HG03097 (cell line): ENCODE data around the gene SLC8A2.

Experiments used
- ATAC-seq: cut with Tn5 transposase; IDR thresholded peaks from one replicate; pipeline ENCODE4 v1.9.1; 2021; ENCODE audit not compliant: unreplicated experiment, low FRiP score

The SLC8A2 gene, protein sequence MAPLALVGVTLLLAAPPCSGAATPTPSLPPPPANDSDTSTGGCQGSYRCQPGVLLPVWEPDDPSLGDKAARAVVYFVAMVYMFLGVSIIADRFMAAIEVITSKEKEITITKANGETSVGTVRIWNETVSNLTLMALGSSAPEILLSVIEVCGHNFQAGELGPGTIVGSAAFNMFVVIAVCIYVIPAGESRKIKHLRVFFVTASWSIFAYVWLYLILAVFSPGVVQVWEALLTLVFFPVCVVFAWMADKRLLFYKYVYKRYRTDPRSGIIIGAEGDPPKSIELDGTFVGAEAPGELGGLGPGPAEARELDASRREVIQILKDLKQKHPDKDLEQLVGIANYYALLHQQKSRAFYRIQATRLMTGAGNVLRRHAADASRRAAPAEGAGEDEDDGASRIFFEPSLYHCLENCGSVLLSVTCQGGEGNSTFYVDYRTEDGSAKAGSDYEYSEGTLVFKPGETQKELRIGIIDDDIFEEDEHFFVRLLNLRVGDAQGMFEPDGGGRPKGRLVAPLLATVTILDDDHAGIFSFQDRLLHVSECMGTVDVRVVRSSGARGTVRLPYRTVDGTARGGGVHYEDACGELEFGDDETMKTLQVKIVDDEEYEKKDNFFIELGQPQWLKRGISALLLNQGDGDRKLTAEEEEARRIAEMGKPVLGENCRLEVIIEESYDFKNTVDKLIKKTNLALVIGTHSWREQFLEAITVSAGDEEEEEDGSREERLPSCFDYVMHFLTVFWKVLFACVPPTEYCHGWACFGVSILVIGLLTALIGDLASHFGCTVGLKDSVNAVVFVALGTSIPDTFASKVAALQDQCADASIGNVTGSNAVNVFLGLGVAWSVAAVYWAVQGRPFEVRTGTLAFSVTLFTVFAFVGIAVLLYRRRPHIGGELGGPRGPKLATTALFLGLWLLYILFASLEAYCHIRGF

DNA sequence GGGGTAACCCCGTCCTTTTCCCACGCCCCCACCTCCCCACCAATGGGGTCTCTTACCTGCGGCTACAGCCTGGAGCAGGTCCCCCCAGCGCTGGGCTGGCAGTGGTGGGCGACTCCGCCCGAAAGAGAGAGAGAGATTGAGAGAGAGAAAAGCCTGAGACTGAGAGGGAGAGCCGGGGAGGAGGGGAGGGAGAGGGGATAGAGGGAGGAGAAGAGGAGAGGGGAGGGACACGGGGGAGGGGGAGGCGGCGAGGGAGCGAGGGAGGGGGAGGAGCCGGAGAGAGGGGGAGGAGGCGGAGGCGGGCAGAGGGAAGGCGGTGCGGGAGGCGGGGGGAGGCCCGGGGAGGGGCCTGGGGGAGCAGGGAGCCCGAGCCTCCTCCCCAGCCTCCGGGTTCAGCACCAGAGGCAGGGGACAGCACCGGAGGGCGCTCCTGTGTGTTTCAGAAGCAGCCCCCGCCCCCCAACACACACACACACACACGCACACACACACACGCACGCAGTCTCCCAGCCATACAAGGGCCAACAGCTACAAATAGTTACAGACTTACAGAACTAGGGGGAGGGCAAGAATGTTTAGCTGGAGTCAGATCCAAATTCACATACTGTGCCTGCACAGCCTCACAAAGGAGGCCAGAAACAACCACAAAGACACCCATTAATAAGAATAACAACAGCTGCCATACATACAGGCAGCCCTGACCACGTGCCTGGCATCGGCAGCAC lies at the start of gene SLC8A2:
TSS of gene SLC8A2 (minus strand) at position 161 of the 725 bp plus-strand sequence. CDS start 5,490 bp downstream, outside the sequence.
- ATAC-seq: no peak

DNA sequence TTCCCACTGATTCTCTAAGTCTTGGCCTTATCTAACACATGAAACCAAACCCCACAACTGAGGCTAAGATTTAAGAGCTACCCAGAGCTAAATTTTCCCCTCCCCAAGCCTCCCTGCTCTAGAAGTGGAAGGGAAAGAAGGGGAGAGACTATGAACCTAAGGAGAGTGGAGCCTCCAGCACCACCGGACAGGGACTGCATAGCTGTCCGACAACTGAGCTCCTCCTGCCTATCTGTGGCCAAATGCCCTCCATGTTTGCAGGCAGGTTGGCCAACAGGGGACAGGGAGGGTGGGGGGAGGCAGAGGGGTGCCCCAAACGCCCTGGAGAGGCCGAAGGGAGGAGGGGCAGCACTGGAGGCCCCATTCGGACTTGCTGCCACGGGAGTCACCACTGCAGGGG lies 49.1 kb upstream of the SLC8A2 start:
- no peak for ATAC-seq

DNA sequence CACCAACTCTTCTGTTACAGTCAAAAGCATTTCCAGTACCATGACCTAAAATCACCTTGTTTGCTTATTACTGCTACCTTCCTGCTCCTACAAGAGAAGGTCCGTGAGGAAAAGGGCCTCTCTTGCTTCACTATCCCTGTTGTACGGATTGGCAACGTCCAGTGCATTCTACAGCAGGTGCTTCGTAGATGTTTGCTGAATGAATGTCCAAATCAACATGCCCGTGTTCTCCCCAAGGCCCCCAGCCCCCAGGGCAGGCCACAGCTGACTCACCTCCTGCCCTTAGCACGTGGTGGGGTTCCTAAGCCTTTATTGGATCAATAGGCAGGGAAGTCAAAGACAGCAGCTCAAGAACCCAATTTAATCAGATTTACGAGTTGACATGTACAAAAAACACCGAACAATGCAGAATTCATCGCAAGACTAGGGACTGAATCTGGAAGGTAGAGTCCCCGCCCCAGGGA lies 48.7 kb upstream of the SLC8A2 start:
- ATAC-seq: no peak

DNA sequence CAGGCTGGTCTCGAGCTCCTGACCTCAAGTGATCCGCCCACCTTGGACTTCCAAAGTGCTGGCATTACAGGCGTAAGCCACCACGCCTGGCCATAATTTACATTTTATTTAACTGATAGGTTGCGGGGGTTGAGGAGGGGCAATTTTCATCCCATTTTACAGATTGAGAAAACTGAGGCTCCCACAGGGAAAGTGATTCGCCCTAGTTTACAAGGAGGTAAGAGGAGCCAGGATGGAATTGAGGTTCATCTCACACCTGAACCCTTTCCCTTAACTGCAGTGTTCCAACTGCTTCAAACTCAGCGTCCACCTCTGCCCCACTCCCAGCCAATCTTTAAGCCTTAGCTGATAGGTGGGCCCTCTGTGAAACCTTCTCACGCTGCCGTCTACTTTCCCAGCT lies 47.2 kb upstream of the SLC8A2 start:
- no peak for ATAC-seq

DNA sequence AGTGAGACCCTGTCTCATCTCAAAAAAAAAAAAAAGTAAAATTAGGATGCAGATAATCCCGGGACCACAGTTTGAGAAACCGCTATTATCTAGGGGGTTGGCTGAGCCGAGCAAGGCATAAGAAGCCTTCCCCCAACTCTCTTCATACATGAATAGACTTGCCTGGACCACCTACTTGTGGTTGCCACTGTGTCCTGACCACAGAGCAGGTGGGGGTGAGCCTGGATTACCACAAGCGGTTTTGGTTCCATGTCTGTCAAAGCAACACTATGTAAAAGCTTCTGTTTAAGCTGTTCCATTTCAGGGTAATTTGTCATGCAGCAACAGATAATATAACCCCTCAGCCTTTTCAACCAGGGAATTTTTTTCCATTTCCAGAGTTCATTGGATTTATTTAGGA lies 46.4 kb upstream of the SLC8A2 start:
- ATAC-seq: no peak

DNA sequence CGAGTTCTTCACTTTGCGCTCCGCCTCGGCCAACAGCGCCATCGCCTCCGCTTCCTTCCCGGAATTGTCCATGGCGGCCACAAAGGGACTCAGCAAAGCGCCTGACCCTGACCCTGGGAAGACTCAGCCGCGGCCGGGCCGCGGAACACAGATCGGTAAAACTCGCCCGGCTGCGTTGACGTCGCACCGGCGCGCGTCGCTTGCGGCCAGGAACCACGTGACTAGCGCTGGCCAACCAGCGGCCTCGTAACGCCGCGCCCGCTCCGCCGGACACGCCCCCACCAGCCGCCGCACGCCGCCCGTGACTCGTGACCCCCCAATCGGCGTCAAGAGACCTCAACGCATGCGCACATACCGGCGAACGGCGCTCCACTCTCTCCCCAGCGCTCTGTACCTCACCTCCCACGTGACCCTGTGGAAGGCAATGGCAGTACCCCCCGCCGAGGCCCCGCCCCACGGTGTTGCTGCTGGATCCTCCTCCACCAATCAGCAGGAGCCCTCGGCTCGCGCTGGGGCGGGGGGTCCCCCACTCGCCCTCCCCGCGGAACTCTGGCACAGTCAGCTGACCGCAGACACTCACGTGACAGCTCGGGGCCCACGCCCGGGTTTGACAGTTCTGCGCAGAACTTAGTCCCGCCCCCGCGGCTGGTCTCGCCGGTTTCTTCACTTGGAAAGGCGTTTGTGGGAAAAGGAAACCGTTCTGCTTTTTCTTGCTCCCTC lies 43.3 kb upstream of the SLC8A2 start, which contains the start of gene NAPA:
TSS of gene NAPA (minus strand) at position 195 of the 720 bp plus-strand sequence. CDS start at position 72, 123 bp downstream.
- ATAC-seq: peak; percentile 80

DNA sequence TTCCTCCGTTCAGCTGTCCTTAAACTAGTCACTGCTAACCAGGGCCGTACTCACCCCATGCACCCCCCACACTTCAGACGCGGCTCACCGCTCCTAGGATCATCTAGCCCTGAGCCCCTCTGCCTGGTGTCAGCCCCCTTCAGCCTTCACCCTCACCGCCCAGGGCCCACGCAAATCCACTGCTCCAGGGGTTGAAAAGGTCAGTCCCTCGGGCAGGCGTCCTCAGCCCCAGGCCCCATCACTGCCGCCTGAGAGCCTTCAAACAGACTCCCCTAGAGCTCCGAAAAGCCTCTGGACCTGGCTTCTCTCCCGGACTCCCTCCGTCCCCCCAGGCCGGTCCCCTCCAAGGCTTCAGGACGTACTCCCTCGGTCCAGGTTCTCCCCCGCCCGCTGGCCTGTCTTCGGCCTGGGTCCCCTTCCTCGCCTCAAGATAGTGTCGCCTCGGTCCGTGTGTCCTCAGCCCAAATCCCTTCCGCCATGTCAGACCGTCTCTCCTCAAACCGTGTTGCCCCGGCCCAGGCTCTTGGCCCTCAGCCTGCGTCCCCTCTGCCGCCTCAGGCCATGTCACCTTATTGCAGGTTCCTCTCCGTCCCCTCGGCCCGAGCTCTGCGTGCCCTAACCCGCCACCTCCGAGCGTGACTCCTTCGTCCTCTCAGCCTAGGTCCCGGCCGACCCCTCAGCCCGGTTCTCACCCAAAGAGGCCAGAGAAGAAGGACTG lies 42.6 kb upstream of the SLC8A2 start:
- peak; percentile 4 for ATAC-seq

DNA sequence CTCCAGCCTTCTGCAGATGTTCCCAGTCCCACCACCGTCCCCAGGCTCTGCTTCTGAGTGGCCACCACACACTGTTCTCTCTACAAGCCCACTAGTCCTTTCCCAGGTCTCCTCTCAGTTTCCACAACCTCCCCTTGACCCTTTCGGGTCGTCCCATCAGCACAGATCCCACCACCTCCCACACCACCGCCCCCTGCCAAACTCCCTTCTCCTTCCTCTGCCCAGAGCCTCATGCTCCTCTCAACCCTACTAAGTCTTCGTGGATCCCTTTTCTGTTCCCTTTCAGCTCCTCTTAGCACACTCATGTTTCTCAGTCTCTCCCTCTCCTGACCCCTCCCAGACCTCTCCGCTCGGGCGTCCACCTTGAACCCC lies 41.2 kb upstream of the SLC8A2 start:
- no peak for ATAC-seq

DNA sequence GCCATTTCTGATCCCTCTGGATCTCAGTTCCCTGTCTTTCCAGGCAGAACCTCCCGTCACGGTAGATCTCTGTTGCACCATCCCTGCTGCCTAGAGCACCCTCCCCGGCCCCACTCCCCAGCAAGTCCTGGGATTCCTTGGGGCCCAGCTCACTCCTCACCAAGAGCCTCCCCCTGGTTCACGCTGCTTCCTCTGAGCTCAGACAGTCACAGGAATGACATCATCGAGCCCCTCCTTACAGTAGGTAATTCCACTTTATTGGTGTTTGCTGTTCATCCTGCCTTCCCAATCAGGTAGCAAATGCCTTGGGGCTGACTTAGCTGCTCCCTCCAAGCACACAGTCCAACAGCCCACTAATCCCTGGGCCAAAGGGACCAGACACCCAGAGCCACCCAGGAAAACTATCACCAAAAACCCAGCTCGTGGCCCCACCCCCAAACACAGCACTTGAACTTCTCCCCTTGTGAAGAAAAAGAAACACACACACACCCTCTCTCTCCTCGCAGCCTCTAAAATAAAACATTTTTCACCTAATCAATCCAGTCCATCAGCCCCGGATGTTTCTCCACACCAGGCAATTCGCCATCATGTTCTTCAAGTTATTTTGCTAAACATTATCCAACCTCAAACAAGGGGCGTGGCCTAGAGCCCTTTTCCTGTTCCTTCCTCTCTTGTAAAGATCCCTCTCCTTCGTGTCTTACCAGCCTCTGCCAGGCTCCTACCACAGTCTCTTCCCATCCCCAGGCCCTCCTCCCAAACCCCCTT lies 40.7 kb upstream of the SLC8A2 start:
- ATAC-seq: no peak

DNA sequence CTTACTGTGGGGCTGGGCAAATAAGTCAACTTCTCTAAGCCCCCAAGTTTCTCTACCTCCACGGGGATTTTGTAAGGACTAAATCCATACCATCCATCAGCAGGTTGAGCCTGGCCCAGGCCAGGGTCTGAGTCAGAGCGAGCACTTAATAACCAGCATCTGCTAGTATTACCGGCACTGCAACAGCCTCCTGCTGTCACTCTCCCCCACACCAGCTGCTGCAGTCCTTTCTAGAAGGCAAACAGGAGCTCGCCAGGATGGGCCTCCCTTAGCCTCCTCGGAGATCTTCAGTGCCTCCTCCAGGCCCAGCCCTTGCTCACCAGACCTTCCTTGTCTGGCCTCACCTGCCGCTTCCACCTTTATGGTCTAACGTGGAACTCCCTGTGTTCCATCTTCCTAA lies 40.0 kb upstream of the SLC8A2 start:
- no peak for ATAC-seq

DNA sequence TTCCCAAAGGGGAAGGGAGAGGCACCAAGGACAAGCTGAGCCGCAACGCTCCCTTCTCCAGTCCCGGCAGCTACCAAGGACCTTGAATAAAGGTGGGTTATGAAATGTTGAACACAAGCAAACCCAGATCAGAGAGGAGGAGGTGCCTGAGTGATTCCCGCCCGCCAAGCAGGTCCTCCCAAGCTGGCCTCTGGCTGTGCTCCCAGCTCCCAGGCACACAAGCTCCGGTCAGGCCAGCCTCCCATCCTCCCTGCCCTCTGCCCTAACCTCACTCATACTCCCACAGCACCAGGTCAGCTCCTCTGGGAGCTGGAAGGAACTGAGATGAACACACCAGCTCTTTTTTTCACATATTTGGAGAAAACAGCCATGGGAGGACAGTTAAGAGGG lies 39.4 kb upstream of the SLC8A2 start:
- ATAC-seq: no peak

DNA sequence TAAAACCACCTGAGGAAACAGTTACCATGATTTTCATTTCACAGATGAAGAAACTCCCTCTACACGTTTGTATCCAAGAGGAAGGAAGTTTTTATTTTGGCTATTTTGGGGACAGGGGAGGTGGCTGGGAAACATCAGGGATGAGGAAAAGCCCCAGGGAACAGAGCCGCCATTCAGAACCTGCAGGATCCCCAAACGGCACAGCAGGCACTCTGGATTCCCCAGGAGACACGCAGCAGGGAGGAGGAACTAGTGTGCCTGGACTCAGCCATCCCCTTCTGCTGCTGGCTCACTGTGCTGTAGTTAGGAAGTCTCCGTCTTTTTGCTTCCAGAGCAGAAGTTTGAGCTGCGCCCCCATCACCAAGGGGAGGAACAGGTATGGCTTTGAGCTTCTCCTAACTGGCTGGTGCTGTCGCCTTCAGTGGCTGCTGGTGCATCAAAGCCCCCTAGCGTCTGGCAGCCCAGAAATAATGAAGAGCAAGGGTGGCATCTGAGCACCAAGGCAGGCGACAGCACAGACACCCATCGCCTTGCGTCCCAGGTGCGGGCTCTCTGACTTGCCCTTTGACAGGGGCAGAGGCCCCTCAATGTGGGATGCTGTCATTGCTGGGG lies 38.9 kb upstream of the SLC8A2 start:
- ATAC-seq: no peak

DNA sequence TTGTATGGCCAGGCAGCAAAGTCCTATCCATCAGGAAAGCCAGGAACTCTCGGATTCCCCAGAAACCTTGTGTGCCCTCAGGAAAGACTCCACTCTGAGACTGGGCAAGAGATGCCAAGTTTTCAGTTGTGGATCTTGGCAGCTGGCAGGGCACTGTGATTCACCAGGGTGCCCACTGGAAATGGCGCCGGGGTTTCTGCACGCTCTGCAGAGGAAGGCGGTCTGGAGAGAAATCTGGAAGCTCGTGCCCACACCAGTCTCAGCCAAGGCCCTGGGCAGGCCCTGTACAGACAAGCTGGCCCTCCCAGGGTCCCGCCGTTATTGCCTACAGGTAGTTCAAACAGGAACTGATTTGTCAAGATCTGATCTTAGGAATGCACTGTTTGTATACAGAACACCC lies 38.3 kb upstream of the SLC8A2 start:
- ATAC-seq: no peak

DNA sequence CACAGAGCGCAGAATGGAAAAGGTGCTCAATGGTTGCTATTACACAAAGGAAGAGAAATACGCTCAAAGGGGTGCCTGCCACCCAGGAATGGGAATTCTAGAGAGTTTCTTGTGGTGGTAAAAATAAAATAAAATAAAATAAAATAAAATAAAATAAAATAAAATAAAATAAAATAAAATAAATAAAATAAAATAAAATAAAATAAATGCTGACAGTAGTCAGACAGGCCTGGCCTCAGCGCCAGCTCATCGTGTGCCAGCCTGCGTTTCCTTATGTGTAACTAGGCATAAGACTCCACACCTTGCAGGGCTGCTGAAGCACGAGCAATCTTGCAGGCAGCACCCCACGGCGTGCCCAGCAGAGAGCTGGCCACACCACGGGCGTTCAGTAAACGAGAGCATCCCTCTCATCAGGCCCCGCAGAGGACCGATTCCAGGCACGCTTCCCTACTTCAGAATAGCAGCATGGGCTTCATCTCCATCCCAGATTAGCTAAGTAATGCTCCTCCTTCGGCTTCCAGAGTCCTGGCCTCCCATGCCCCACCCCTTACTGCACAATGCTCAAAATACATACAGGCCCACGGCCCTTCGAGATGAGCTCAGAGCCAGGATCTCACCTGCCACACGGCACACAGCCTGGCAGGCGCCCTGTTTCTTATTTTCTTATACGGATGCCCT lies 37.6 kb upstream of the SLC8A2 start:
- no peak for ATAC-seq

DNA sequence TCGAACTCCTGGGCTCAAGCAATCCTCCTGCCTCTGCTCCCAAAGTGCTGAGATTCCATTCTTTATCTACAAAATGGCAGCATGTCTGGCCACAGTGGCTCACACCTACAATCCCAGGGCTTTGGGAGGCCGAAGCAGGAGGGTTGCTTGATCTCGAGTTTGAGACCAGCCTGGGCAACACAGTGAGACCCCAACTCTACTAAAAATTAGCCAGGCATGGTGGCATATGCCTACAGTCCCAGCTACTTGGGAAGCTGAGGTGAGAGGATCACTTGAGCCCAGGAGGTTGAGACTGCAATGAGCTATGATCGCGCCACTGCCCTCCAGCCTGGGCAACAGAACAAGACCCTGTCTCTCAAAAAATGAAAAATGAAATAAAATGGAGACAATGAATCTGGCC lies 37.0 kb upstream of the SLC8A2 start:
- no peak for ATAC-seq

DNA sequence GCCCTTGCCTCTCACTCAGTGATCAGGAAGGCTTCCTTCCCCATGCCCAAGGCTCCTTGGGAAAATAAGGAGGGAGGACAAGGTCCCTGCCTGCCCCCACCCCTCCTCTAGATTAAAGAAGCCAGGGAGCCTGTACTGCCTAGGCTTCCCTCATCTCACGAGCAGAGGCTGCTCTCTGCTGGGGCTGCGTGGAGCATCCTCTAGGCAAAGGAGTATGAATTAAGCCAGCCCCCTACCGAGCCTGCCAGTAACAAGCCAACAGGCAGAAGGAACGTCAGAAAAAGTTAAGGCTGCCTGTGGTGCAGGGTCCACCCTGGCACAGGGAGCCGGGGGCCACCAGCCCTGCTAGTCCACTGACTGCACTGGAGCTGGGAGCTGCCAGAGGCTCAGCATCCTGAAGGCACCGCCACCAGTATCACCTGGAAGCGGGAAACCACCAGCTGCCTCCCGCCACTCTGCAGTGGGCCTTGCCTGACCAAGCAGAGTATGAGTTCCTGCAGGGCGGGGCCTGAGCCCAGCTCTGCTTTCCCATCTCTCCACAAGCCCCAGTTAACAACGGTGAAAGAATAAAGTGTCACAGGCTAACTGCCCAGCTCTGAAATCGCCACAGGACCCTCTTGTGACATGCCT lies 36.3 kb upstream of the SLC8A2 start:
- ATAC-seq: no peak

DNA sequence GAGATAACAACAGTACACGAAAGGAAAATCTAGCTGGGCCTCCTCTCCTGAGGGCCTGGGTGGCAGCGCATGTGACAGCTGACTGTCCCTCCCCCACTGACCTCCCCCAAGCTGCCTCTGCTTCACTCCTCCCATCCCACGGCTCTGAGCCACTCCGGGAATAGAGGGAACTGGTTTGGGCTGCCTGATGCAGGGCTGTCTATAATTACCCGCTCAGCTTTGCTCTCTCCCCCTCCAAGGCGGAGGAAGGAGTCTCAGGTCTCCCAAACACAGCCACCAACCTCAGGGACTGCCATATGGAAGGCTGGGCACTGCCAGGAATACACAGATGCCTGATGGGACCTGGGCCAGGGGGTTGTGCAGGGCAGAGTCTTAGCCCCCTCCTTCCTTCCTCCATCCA lies 35.3 kb upstream of the SLC8A2 start:
- no peak for ATAC-seq
